NCI-H524 (cell line): ENCODE measurements around the gene GPRASP1.
"Not testable (repeated sequence)": the region's sequence is repeated elsewhere in the genome, so short reads cannot be mapped to it uniquely, and the experiment has no call there.

ENCODE experiments used
- DNase-seq, 2 experiments: peaks; one replicate each; lab custom pipeline; 2025; lab: John Stamatoyannopoulos, UW

Gene GPRASP1

GRCh38 chrX:102651242-102652011 is at the start of gene GPRASP1:
Gene GPRASP1 (plus strand): TSS chrX:102651483. CDS start chrX:102653914, 2,431 bp downstream.
- peak; percentile 53 to 65 for DNase-seq

- DNase-seq: peak; percentile 53 to 83
Observed at GRCh38 chrX:102604327-102604726, 47.0 kb upstream of the GPRASP1 start.

- no peak for DNase-seq
Observed at GRCh38 chrX:102606115-102606514, 45.2 kb upstream of the GPRASP1 start.

- no peak for DNase-seq
Observed at GRCh38 chrX:102610905-102611304, 40.4 kb upstream of the GPRASP1 start.

GRCh38 chrX:102624105-102624504 is 27.2 kb upstream of the GPRASP1 start:
- no peak for DNase-seq

GRCh38 chrX:102627640-102628039 is 23.6 kb upstream of the GPRASP1 start:
- no peak for DNase-seq

- DNase-seq: no peak
Observed at GRCh38 chrX:102637561-102637960, 13.7 kb upstream of the GPRASP1 start.

GRCh38 chrX:102650903-102651241 is 411 bp upstream of the GPRASP1 start:
- peak in 1 of 2 experiments; percentile 36 for DNase-seq

GRCh38 chrX:102652031-102652688 is 877 bp downstream of the GPRASP1 start:
- peak in 1 of 2 experiments; percentile 33 for DNase-seq

GRCh38 chrX:102654696-102655095 is 3.4 kb downstream of the GPRASP1 start:
- no peak for DNase-seq

GRCh38 chrX:102658556-102658955 is 7.3 kb downstream of the GPRASP1 start:
- no peak for DNase-seq

- DNase-seq: peak; percentile 53 to 70
Observed at GRCh38 chrX:102659790-102660757, 8.8 kb downstream of the GPRASP1 start.

- not testable (repeated sequence) for DNase-seq
Observed at GRCh38 chrX:102663820-102664219, 12.5 kb downstream of the GPRASP1 start.

- DNase-seq: not testable (repeated sequence)
Observed at GRCh38 chrX:102667034-102667433, 15.8 kb downstream of the GPRASP1 start.

GRCh38 chrX:102669526-102669925 is 18.2 kb downstream of the GPRASP1 start:
- no peak for DNase-seq

- DNase-seq: no peak
Observed at GRCh38 chrX:102672856-102673255, 21.6 kb downstream of the GPRASP1 start.

GRCh38 chrX:102677479-102677878 is 26.2 kb downstream of the GPRASP1 start:
- not testable (repeated sequence) for DNase-seq

GRCh38 chrX:102684772-102685520 is 33.7 kb downstream of the GPRASP1 start:
- no peak for DNase-seq

- DNase-seq: no peak
Observed at GRCh38 chrX:102694749-102695148, 43.5 kb downstream of the GPRASP1 start.

GRCh38 chrX:102696306-102696705 is 45.0 kb downstream of the GPRASP1 start:
- no peak for DNase-seq

GRCh38 chrX:102697494-102697893 is 46.2 kb downstream of the GPRASP1 start:
- DNase-seq: no peak
